GM21529 (cell line): ENCODE measurements around the gene SHISAL1.

Experiments used
- ATAC-seq: cut with Tn5 transposase; IDR thresholded peaks from one replicate; pipeline ENCODE4 v1.9.1; 2021; ENCODE audit not compliant: unreplicated experiment

SHISAL1 gene

DNA sequence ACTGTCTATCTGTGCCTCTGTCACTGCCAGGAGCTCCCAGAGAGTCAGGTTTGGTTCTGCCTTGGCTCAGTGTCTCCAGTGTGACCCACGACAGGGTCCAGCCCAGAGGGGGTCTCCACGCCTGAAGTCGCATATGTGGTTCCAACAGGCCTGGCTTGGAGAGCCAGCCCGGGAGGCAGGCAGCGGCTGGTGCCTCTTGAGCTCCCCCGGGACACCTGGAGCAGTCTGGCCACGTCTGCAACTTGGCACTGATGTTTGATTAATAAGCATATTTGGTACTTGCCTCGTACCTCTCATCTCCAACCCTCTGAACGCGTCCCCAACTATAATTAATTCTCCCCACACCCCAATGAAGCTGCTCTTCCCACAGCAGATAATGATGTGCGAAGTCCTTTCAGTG, 31.7 kb upstream of the SHISAL1 start:
- ATAC-seq, result no peak

GRCh38 chr22:44342347-44342956, 29.7 kb upstream of the SHISAL1 start:
- no peak for ATAC-seq

DNA sequence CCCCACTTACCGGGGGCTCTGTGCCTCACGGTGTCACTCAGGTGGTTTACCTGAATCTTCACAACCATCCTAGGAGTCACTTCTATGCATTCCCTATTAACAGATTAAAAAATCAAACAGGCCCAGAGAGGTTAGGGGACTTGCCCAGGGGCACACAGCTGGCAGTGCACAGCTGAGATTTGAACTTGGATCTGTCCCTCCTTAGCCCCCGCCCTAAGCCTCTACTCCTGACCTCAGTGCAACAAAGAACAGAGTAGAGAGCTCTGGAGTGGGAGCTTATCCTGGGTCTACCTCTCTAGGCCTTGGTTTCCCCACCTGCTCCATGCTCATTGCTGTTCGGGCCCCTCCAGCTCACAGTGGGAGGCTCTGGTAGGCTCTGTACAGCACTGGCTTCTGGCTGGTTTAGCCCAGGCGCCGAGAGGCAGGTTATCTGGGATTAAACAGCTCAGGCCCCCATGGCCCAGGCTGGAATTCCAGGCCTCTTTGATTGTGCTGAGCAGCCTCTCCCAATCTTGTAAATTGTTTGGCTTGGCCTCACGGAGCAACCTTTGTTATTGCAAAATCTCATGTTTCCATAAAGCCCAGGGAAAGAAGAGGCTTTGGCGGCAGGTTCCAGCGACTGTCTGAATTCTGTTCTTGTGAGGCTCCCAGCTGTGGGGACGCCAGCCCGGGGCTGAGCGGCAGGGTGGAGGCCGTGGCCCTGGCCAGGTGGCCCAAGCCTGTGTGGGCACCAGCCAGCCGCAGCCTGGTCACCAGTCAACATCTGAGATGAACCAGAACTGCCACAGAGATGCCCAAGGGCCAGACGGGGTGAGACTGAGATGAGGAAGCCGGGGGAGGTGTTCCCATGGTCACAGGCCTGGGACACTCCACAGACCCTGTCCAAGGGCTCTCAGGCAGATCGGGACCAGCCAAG, 28.9 kb upstream of the SHISAL1 start:
- ATAC-seq, result no peak

DNA sequence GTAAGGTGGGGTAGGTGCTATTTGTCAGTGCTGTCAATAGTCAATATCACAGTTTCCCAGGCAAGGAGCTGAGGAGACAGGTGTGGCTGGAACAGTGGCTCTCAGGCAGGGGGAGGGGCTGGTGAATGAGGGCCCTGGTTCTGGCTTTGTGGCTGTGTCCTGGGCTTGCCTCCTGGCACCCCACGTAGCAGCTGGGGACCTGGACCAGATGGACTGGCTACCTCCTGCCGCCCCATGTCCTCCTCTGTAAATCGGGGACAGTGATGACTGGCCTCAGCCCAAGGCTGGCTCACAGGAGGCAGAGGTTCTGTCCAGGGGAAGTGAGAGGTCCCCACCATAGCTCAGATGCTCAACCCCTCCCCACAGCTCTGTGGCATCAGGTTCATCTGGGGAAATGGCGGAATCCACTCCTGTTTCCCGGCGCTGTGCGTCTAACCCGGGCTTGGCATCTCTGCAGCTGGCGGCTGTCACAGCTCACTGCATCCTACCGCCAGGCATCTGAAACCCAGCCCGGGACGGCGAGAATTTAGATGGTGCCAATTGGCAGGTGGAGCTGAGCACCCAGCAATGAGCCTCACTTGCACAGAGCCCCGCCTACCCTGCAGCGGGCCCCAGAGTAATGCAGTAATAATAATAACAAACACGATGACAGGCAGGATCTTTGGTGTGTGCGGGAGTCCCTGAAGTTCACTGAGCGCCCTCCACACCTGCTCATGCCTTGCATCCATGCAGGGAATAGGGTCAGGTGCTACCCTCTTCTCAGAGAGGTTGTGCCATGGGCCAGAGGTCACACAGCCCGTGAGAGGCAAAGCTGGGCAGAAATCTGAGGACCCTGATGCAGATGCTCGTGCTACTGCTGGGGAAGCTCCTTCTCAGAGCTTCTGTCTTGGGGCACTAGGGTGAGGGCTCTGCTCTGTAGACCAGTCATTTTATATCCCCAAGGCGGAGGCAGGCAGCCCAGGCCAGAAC, 27.8 kb upstream of the SHISAL1 start:
- ATAC-seq, result no peak

DNA sequence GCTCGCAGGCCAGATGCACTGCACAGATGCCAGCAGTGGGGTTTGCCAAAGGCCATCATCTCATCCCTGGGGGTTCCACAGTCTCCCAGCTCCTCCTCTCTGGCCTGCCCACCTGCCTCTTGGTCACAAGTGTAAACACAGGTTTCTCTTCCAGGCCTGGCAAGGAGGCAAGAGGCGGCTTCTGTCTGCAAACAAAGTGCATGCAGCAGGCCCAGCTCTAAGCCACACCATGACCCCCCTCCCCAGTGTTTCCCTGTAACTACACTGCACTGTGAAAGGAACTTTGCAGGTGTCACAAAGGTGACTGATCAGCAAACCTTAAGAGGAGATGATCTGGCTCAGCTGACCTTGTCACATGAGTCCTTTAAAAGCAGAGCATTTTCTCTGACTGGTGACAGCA, 26.2 kb upstream of the SHISAL1 start:
- ATAC-seq, result no peak

DNA sequence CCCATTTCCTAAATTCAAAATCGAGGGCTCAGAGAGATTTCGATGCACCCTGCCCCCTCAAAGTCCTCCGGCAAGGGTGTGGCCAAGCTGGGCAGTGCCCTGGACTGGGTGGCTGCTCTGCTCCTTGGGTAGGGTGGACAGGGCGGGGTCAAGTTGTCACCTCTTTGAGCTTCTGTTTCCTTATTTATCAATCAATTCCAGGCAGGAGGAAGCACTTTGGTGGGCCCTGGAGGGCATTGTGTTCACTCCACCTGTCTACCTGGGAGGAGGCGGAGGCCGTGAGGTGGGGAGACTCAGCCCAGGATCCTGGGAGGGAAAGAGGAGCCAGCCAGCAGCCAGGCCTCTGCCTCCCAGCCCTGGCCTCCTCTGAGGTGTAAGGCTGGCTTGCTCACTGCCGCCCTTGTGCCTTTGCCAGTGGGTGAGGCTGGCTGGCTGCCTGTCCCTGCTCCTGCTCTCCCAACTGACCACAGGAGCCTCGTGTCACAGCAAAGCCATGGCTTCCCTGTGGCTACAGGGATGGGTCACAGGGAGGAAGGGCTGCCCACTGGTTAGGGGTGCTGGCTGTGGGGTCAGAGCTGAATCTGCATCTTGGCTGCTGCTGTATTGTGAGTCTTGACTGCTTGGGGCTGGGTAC, 25.5 kb upstream of the SHISAL1 start:
- ATAC-seq, result no peak

GRCh38 chr22:44337678-44338004, 24.9 kb upstream of the SHISAL1 start:
- ATAC-seq, result no peak

- ATAC-seq, result no peak
These were observed 24.4 kb upstream of the SHISAL1 start for GRCh38 chr22:44336962-44337677.

- no peak for ATAC-seq
These were observed 23.4 kb upstream of the SHISAL1 start for GRCh38 chr22:44335903-44336803.

GRCh38 chr22:44335066-44335839, 22.5 kb upstream of the SHISAL1 start:
- ATAC-seq, result no peak

- no peak for ATAC-seq
These were observed 21.3 kb upstream of the SHISAL1 start for GRCh38 chr22:44333847-44334635.

DNA sequence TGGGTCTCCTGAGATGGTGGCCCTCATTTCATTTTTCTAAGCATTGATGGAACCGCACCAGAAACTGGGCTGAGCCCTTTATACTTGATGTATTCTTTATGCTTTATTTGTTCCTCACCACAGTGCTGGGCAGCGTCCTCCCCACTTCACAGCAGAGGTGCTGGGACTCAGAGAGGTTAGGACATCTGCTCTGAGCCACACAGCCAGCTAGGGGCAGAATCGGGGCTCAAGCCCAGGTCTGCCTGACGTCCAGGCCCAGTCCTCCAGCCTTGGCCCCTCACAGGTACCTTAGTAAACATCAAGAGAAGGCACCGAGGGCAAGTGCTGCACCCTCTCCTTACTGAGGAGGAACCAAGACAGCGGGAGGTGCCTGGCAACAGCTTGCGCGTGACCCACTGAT, 20.2 kb upstream of the SHISAL1 start:
- no peak for ATAC-seq

DNA sequence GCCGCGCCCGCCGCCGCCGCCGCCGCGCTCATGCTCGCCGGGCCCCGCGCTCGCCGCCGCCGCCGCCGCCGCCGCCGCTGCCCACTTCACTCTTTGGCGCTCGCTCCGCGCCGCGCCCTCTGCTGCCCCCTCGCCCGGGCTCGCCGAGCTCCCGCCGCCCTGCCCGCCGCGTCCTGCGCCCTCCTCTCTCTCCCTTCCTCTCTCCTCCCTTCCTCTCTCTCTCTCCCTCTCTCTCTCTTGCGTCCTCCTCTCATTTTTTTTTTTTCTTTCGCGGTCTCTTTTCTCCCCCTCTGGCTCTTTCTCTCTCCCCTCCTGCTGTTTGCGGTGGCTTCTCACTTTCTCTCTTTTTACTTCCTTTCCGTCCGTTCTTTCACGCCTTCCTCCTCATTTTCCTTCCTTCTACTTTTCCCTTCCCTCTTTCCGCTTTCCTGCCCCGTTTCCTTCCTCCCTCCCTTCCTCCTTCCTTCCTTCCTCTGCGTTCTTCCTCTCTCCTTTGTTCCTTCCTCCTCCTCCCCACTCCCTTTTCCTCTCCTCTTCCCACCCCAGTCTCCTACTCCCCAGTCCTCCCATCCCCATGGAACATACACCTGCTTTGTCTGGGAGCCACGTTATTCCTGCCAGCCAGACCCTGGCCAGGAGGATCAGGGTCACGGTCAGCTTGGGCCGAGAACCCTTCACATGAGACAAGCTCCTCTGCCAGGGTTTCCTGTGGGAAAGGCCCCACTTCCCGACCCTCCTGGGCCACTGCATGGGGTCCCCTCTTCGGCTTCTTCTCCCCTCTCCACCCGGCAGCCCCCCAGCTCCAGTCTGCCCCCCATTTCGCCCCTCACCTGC, 19.3 kb upstream of the SHISAL1 start:
- ATAC-seq, result no peak

DNA sequence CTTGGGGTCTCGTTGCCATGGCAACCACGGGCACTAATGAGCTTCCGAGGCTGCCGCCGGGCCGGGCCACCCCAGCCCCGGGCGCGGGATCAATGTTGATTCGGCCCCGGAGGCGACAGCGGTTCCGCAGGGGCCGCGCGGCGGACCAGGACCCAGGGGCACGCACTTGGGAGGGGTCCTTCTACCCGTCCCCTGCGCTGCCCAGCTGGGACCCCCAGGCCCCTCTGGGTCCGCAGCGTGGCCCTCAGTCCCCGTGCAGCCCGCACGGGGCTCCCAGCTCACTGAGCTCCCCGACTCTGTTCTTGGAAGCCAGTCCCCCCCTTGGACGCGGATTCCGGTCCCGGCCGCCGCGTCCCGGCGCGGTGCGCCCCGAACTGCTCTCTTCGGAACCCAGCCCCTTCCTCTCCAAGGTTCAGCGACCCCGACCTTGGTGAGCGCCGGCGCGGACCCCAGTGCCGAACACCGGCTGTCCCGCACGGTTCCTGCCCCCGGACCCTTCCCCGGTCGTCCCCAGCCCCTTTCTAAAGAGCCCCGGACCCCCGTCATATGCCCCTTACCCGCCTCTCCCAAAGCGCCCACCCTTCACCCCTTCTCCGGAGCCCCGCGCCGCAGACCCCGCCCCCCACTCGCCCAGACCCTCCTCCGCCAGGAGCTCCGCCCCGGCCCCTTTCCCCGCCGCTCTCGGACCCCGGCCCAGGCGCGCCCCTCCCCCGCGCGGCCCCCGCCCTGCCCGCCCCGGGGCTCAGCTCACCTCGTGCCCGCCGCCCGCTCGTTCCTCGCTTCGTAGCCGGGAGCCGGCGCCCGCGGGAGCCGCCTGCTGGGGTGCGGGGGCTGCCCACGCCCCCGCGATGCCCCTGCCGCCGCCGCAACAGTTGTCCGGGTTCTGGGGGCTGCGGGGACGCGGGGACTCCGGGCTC, 18.3 kb upstream of the SHISAL1 start:
- ATAC-seq, result no peak

- ATAC-seq, result no peak
These were observed 17.5 kb upstream of the SHISAL1 start for GRCh38 chr22:44330188-44330743.
